Measurements from ENCODE around the gene GREB1L.

GRCh38 chr18:21386523-21387240 is 144.7 kb downstream of the GREB1L start:
- TF ChIP-seq ZNF274 (IDR thresholded peaks at IDR 0.05; ENCODE audit: low read depth, low read length), result no peak
- no peak for TF ChIP-seq SUZ12 (IDR thresholded peaks at IDR 0.05; ENCODE audit: extremely low read depth, insufficient read depth, insufficient read length)
- TF ChIP-seq YY1 (IDR thresholded peaks at IDR 0.05; ENCODE audit: insufficient read depth, insufficient read length), result no peak
